Measurements from ENCODE around the gene NUDCD2. TPM values are rescaled to one million over a fixed set of nuclear protein-coding genes. Genes with fewer than 3 reads are reported as not detected.

NUDCD2 gene
- total and polyA plus RNA-seq, 2 donors (not counting 3 experiments of a cell fraction or from before 2014, with no cell fraction given): 3.9 to 50.3 TPM

GRCh38 chr5:163509291-163509951 lies 49.5 kb upstream of the NUDCD2 start:
- intact Hi-C loops (cut with micrococcal nuclease) (loop anchor here (2.0 to 5.0 kb wide), 2 partner anchors 357 to 693 kb away; no protein-coding TSS in a partner anchor), dilution Hi-C loops (cut with MboI; ENCODE audit: extremely low pct_ligation_motif_present, low sequenced_read_pairs) (no loop called here)
- FAIRE-seq (peak; percentile 67), DNase-seq (ENCODE audit: low read depth, low spot score) (peak; percentile 81)
- H3K9me3 ChIP-seq (replicated peaks; ENCODE audit: control insufficient read depth, insufficient read depth, low read length): no peaks in the 10 kb centered on the region
- BruUV-seq (replicated peaks): no TSS peak
- H3K36me3 ChIP-seq (ENCODE audit: control insufficient read depth in 2 of 2, extremely low read depth in 1 of 2, insufficient read depth in 2 of 2, low read length in 2 of 2): peaks cover 7 to 22% of the 10 kb centered on the region in 2 experiments
- H3K9ac ChIP-seq (replicated peaks; ENCODE audit: extremely low read depth, insufficient read depth, low read length): peak overlapping the region; percentile 27
- H4K20me1 ChIP-seq (replicated peaks; ENCODE audit: control insufficient read depth, extremely low read depth, insufficient read depth, low read length): peaks cover 7% of the 10 kb centered on the region
- no peak overlapping the region for H2AFZ ChIP-seq (ENCODE audit: low read depth, low read length)
- H3K27me3 ChIP-seq (ENCODE audit: control insufficient read depth in 2 of 2, insufficient read depth in 2 of 2, low read length in 2 of 2): no peaks in the 10 kb centered on the region
- ChIA-PET POLR2A (interaction anchor here (0.7 to 1.4 kb wide), 4 partner anchors 48 to 72 kb away, joined by 3 to 4 read pairs (median 3); partner anchors contain the start of genes CCNG1, HMMR and NUDCD2), CTCF (interaction anchor here (1.1 to 1.6 kb wide), 4 partner anchors 13 to 49 kb away, joined by 3 to 8 read pairs (median 4); partner anchors contain the start of genes HMMR and NUDCD2)
- peak overlapping the region; percentile 14 for H3K27ac ChIP-seq (ENCODE audit: insufficient read depth, low read depth, low read length)
- TF ChIP-seq JUN (IDR thresholded peaks at IDR 0.05; ENCODE audit: borderline replicate concordance, insufficient read depth, insufficient read length, low read depth) (no peak), CTCF (IDR thresholded peaks at IDR 0.05; ENCODE audit: extremely low read depth in 1 of 2, insufficient read depth in 1 of 2, low read depth in 1 of 2, low read length in 2 of 2) (no peak), MYC (IDR thresholded peaks at IDR 0.05; ENCODE audit: low read depth, low read length) (no peak), MAX (IDR thresholded peaks at IDR 0.05; ENCODE audit: insufficient read depth, insufficient read length) (no peak), EZH2 (IDR thresholded peaks at IDR 0.05; ENCODE audit: borderline replicate concordance, low read depth, low read length, severe bottlenecking) (no peak), GATA2 (IDR thresholded peaks at IDR 0.05; ENCODE audit: insufficient read depth, insufficient read length, low read depth, low read length) (no peak), POLR2AphosphoS5 (IDR thresholded peaks at IDR 0.05; ENCODE audit: insufficient read depth, low read depth, low read length) (no peak), FOS (IDR thresholded peaks at IDR 0.05; ENCODE audit: borderline replicate concordance, insufficient read depth, low read length) (no peak), POLR2A (IDR thresholded peaks at IDR 0.05; ENCODE audit: low read depth, low read length) (no peak)
- H3K9me1 ChIP-seq (replicated peaks; ENCODE audit: control insufficient read depth, extremely low read depth, insufficient read depth, low read length): no peaks in the 10 kb centered on the region
- peak overlapping the region in 2 of 3 experiments; percentile 26 to 28 for H3K4me3 ChIP-seq (replicated peaks in 1 of 3; ENCODE audit: insufficient read depth in 1 of 3, low read depth in 1 of 3, low read length in 3 of 3)
- peaks cover 77% of the 10 kb centered on the region for H3K79me2 ChIP-seq (ENCODE audit: control insufficient read depth, insufficient read depth, low read length)
- H3K4me1 ChIP-seq (ENCODE audit: control insufficient read depth, extremely low read depth, insufficient read depth, low read length): peaks cover 30% of the 10 kb centered on the region
- peak overlapping the region; percentile 97 for H3K4me2 ChIP-seq (ENCODE audit: insufficient read depth, low read length)

Measured in endothelial cell of umbilical vein (primary cell).